Lower leg skin (tissue), 4 donors: Measurements from ENCODE around the gene SLC39A6. TPM values are rescaled to one million over a fixed set of nuclear protein-coding genes. Genes with fewer than 3 reads are reported as not detected.

Experiments
- DNase-seq, 2 donors: peaks; one replicate each; pipeline ENCODE4 v3.0.0-alpha.2; 2019; ENCODE audit warnings: low spot score in 2 of 2
- H3K4me3 ChIP-seq: fragments of 200-600 bp; sonication (generic); 2 replicates; pipeline ENCODE4 v1.5.1; 2017; ENCODE audit warnings: mild to moderate bottlenecking, low read depth; ENCODE audit not compliant: poor library complexity, severe bottlenecking
- POLR2A ChIP-seq, 2 donors: fragments of 450-650 bp; IDR thresholded peaks; one replicate each; pipeline ENCODE4 v1.6.1; 2016 to 2017; ENCODE audit warnings: antibody characterized with exemption in 2 of 2, mild to moderate bottlenecking in 1 of 2, moderate library complexity in 1 of 2
- WGBS, 2 donors: methylation state at CpG; one replicate each; pipeline ENCODE4 v1.1.5; 2018; 5-methylcytosine and 5-hydroxymethylcytosine counted together
- intact Hi-C: fragments of 100-400 bp; cut with DNase I; formaldehyde crosslinking; loops from one replicate; pipeline ENCODE4 v1.15.0; 2023; ENCODE audit warnings: low total_unique reads
- total RNA-seq, 4 donors: library from RNA; depleted of rRNA; stranded (reverse); fragments of >200 nt; gene quantifications; one replicate each; pipeline ENCODE4 v1.1.0, GENCODE V29; 2016
- TF ChIP-seq, protein P1 (sequence below), 3 donors: fragments of 450-650 bp; IDR thresholded peaks; one replicate each; pipeline ENCODE4 v1.5.1; 2016; ENCODE audit warnings: antibody characterized with exemption in 3 of 3, mild to moderate bottlenecking in 3 of 3, moderate library complexity in 2 of 3

The SLC39A6 gene
- total RNA-seq, 4 donors from 2014 or later = 64.3 to 137 (median 83.2) TPM

DNA sequence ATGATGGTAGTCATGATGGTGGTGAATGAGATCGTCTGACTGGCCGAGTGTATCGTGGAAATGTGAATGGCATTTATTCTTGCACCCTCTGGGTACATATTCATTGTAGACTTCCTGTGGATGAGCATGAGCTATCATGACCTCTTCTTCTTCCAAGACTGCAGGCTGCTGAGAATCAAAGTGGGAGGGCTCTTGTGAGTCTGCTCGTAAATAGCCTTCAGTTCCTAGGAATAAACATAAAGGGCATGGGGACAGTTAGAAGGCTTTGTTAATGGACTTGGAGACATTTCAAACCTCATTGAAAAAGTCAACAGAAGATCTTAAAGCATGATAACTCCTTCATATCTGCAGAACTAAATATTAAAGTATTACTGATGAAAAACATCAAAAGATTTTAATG, 14.9 kb downstream of the SLC39A6 start:
- TF ChIP-seq POLR2A (IDR thresholded peaks at IDR 0.05) = no peak
- TF ChIP-seq, protein P1, sequence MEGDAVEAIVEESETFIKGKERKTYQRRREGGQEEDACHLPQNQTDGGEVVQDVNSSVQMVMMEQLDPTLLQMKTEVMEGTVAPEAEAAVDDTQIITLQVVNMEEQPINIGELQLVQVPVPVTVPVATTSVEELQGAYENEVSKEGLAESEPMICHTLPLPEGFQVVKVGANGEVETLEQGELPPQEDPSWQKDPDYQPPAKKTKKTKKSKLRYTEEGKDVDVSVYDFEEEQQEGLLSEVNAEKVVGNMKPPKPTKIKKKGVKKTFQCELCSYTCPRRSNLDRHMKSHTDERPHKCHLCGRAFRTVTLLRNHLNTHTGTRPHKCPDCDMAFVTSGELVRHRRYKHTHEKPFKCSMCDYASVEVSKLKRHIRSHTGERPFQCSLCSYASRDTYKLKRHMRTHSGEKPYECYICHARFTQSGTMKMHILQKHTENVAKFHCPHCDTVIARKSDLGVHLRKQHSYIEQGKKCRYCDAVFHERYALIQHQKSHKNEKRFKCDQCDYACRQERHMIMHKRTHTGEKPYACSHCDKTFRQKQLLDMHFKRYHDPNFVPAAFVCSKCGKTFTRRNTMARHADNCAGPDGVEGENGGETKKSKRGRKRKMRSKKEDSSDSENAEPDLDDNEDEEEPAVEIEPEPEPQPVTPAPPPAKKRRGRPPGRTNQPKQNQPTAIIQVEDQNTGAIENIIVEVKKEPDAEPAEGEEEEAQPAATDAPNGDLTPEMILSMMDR (IDR thresholded peaks at IDR 0.05) = no peak
- no peak for DNase-seq
- WGBS, 2 donors = 80 to 92% methylated on average over 4 of the region's 4 CpGs
- intact Hi-C loops = no loop called here
- no peak overlapping the region for H3K4me3 ChIP-seq

DNA sequence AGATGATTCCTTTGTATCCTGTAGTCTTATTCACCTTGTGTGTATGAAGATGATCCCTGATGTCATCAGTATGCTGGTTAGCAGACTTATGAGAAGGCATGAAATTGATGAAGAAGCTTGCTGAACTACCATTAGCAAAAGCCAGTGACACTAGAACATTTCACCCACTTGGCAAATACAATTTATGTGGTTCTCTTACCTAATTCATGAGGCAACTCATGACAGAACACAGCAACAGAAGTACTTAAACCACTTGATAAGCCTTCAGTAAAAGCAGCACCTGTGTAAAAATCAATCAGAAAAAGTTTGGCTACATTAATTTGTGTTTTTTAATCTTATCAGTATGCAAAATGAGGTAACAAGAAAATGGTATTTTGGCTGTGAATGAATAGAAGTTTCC, 16.8 kb downstream of the SLC39A6 start:
- H3K4me3 ChIP-seq = no peak overlapping the region
- intact Hi-C loops = no loop called here
- no peak for TF ChIP-seq POLR2A (IDR thresholded peaks at IDR 0.05)
- DNase-seq = no peak

DNA sequence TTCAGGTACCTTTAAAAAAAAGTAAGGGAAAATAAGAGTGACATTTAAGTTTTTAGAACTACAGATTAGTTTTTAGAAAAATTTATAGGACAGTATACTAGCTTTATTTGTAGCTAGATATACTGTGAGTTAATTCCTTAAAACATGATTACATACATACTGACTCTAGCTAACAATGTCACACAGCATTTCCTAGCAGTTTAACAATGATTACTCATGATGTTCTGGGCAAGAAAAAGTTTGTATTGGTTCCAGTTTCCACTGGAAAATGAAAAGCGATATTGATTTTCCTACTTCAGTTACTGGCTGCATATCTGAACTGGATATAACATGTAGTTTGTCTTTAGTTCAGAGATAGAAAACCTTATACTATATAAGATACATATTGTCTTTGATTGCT, 19.4 kb downstream of the SLC39A6 start:
- DNase-seq = no peak

DNA sequence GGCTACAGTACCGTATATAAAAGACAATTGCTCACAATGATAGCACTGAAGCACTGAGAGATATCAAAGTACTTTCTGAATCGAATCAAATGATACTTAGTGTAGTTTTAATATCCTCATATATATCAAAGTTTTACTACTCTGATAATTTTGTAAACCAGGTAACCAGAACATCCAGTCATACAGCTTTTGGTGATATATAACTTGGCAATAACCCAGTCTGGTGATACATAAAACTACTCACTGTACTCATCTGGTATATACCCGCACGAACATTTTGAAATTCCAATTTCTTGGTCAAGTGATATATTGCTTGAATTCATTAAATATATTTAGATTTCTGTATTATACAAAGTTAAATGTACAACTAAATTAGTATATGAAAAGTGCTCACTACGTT, 20.5 kb downstream of the SLC39A6 start:
- H3K4me3 ChIP-seq = no peak overlapping the region
- 63 to 64% methylated on average over 5 of the region's 5 CpGs for WGBS, 2 donors
- no peak for DNase-seq
- intact Hi-C loops = no loop called here
- TF ChIP-seq, protein P1 (IDR thresholded peaks at IDR 0.05) = no peak
- no peak for TF ChIP-seq POLR2A (IDR thresholded peaks at IDR 0.05)

More for the DNA sequence above, 19.4 kb downstream of the SLC39A6 start:
- TF ChIP-seq, protein P1 (IDR thresholded peaks at IDR 0.05) = no peak
- no peak for TF ChIP-seq POLR2A (IDR thresholded peaks at IDR 0.05)
- no peak overlapping the region for H3K4me3 ChIP-seq
- WGBS, 2 donors = 52 to 58% methylated on average over 1 of the region's 1 CpG
- intact Hi-C loops = no loop called here

DNA sequence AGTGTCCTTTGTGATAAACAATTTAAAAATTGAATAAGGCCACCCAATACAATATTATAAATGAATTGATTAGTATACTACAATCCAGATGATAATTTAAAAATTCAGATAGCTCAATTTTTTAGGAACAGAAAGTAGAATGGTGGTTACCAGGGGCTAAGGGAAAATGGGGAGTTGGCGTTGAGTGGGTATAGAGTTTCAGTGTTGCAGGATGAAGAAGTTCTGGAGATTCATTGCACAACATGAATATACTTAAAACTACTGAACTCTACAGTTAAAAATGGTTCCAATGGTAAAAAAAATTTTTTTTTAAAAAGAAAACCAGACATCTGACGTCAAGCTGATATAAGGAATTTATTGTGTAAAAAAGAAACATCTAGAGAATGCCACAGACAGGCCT, 20.9 kb downstream of the SLC39A6 start:
- TF ChIP-seq POLR2A (IDR thresholded peaks at IDR 0.05) = no peak
- TF ChIP-seq, protein P1 (IDR thresholded peaks at IDR 0.05) = no peak
- no peak for DNase-seq
- no peak overlapping the region for H3K4me3 ChIP-seq
- intact Hi-C loops = no loop called here
- WGBS, 2 donors = 44 to 45% methylated on average over 2 of the region's 2 CpGs

DNA sequence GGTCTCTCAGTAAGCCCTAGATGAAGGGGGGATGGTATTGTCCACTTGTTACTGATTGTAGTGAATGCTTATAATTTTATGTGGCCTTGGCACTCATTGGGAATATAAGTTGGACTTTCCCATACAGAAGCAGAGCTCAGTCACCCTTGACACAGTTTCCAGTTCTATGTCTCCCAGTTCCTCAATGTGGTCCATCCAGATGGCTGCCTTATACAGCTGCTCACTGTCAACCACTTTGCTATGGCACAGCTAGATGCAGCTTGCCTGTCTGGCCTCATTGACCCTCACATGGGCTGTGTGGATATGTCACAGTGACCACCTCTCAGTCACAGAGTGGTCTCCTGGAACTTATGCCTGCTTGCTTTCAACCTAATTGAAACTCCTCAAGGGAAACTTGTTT, 21.7 kb downstream of the SLC39A6 start:
- intact Hi-C loops = no loop called here
- DNase-seq = no peak
- no peak for TF ChIP-seq POLR2A (IDR thresholded peaks at IDR 0.05)
- TF ChIP-seq, protein P1 (IDR thresholded peaks at IDR 0.05) = no peak
- no peak overlapping the region for H3K4me3 ChIP-seq
